HG03354 (cell line): ENCODE data around the gene CHODL.

Experiments used
- ATAC-seq: cut with Tn5 transposase; IDR thresholded peaks from one replicate; pipeline ENCODE4 v1.9.1; 2021; ENCODE audit warnings: mild to moderate bottlenecking; ENCODE audit not compliant: unreplicated experiment, poor library complexity, severe bottlenecking

Gene CHODL

GRCh38 chr21:18244671-18245463 lies at the start of gene CHODL:
TSS of gene CHODL (plus strand) at chr21:18244833. CDS start at chr21:18245224, 391 bp downstream.
- ATAC-seq = no peak

GRCh38 chr21:18204931-18205330 lies 39.7 kb upstream of the CHODL start:
- no peak for ATAC-seq

- no peak for ATAC-seq
These were observed 26.3 kb upstream of the CHODL start for GRCh38 chr21:18218331-18218730.

GRCh38 chr21:18220498-18220897 lies 24.1 kb upstream of the CHODL start:
- no peak for ATAC-seq

GRCh38 chr21:18222346-18222745 lies 22.3 kb upstream of the CHODL start:
- ATAC-seq = no peak

- no peak for ATAC-seq
These were observed 16.4 kb upstream of the CHODL start for GRCh38 chr21:18228060-18228739.

- ATAC-seq = no peak
These were observed 9.1 kb upstream of the CHODL start for GRCh38 chr21:18235545-18235944.

GRCh38 chr21:18245464-18245967 lies 883 bp downstream of the CHODL start:
- ATAC-seq = no peak

GRCh38 chr21:18248171-18248570 lies 3.5 kb downstream of the CHODL start:
- ATAC-seq = no peak

GRCh38 chr21:18249672-18250071 lies 5.0 kb downstream of the CHODL start:
- ATAC-seq = no peak

- ATAC-seq = no peak
These were observed 6.4 kb downstream of the CHODL start for GRCh38 chr21:18251065-18251464.

- no peak for ATAC-seq
These were observed 7.6 kb downstream of the CHODL start for GRCh38 chr21:18252256-18252655.

GRCh38 chr21:18252680-18253079 lies 8.0 kb downstream of the CHODL start:
- ATAC-seq = no peak

GRCh38 chr21:18253221-18253620 lies 8.6 kb downstream of the CHODL start:
- ATAC-seq = no peak

GRCh38 chr21:18253799-18254198 lies 9.2 kb downstream of the CHODL start:
- no peak for ATAC-seq

GRCh38 chr21:18265944-18266343 lies 21.3 kb downstream of the CHODL start:
- no peak for ATAC-seq

GRCh38 chr21:18267496-18267895 lies 22.9 kb downstream of the CHODL start:
- no peak for ATAC-seq

GRCh38 chr21:18268906-18269305 lies 24.3 kb downstream of the CHODL start:
- no peak for ATAC-seq

- ATAC-seq = no peak
These were observed 25.2 kb downstream of the CHODL start for GRCh38 chr21:18269856-18270255.

- no peak for ATAC-seq
These were observed 28.8 kb downstream of the CHODL start for GRCh38 chr21:18273400-18273799.

- ATAC-seq = no peak
These were observed 29.7 kb downstream of the CHODL start for GRCh38 chr21:18274370-18274769.
